ENCODE measurements around the gene CIPC.
A peak's percentile ranks its signal among the peaks of the same experiment; 100 is the strongest.

The CIPC gene

GRCh38 chr14:77100961-77101360 lies 2.9 kb downstream of the CIPC start:
- Histone ChIP-seq H3K4me3 (replicated peaks; ENCODE audit: low read depth, low read length) (0 out of 2 replicates have a peak overlapping the region, but pooled peaks have one; percentile 14), H3K27me3 (replicated peaks; ENCODE audit: control insufficient read depth, insufficient read depth, low read length) (no peaks in the 10 kb centered on the region)
- TF ChIP-seq, protein P1, sequence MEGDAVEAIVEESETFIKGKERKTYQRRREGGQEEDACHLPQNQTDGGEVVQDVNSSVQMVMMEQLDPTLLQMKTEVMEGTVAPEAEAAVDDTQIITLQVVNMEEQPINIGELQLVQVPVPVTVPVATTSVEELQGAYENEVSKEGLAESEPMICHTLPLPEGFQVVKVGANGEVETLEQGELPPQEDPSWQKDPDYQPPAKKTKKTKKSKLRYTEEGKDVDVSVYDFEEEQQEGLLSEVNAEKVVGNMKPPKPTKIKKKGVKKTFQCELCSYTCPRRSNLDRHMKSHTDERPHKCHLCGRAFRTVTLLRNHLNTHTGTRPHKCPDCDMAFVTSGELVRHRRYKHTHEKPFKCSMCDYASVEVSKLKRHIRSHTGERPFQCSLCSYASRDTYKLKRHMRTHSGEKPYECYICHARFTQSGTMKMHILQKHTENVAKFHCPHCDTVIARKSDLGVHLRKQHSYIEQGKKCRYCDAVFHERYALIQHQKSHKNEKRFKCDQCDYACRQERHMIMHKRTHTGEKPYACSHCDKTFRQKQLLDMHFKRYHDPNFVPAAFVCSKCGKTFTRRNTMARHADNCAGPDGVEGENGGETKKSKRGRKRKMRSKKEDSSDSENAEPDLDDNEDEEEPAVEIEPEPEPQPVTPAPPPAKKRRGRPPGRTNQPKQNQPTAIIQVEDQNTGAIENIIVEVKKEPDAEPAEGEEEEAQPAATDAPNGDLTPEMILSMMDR (IDR thresholded peaks at IDR 0.05; ENCODE audit: insufficient read depth, low read length, poor library complexity, severe bottlenecking) = no peak

DNA sequence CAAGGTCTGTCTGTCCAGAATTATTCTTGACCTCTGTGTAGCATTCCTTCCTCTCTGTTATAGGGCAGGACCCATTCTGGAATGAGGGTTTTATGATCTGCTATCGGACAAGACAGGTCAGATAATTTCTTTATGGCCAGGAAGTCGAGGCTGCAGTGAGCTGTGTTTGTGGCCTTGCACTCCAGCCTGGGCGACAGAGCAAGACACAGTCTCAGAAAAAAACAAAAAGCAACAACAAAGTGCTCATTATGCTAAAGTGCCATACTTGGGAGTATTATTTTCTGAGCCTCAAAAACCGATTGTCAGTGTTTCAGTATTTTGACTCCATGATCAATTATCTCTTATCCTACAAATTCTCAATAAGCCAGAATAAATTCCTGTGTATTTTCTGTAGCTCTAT lies 4.1 kb downstream of the CIPC start:
- DNase-seq (ENCODE audit: extremely low read depth, insufficient read length) = no peak
- peaks cover 4% of the 10 kb centered on the region; the same call in 1 of the 2 replicates for H3K36me3 ChIP-seq (ENCODE audit: control insufficient read depth, insufficient read depth, low read length)
- no peak overlapping the region for H3K4me3 ChIP-seq (replicated peaks; ENCODE audit: low read depth, low read length)
- H3K27me3 ChIP-seq (replicated peaks; ENCODE audit: control insufficient read depth, insufficient read depth, low read length) = no peaks in the 10 kb centered on the region
- TF ChIP-seq, protein P1 (IDR thresholded peaks at IDR 0.05; ENCODE audit: insufficient read depth, low read length, poor library complexity, severe bottlenecking) = no peak

More at GRCh38 chr14:77100961-77101360, 2.9 kb downstream of the CIPC start:
- H3K36me3 ChIP-seq (ENCODE audit: control insufficient read depth, insufficient read depth, low read length) = peaks cover 1% of the 10 kb centered on the region; the same call in 1 of the 2 replicates
- DNase-seq (ENCODE audit: extremely low read depth, insufficient read length) = no peak

DNA sequence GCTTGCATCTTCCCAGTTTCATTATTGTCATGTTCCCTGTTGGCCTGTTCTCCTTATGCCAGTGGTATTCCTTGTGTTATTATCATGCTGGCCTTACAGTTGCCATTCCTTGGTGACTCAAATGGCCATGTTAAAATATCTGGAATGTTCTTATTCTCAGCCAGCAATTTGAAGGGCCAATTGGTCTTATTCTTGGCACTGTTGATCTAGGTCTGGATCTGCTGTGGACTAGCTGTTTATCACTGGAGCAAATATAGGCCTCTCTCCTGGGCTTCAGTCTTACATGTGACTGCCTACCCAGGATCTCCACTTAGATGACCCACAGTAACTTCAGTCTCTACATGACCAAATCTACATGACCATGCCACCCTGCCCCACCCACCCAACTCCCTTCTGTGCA lies 5.4 kb downstream of the CIPC start:
- TF ChIP-seq, protein P1 (IDR thresholded peaks at IDR 0.05; ENCODE audit: insufficient read depth, low read length, poor library complexity, severe bottlenecking) = no peak
- Histone ChIP-seq H3K4me3 (replicated peaks; ENCODE audit: low read depth, low read length) (no peak overlapping the region), H3K27me3 (replicated peaks; ENCODE audit: control insufficient read depth, insufficient read depth, low read length) (no peaks in the 10 kb centered on the region), H3K36me3 (ENCODE audit: control insufficient read depth, insufficient read depth, low read length) (peaks cover 4% of the 10 kb centered on the region; the same call in 1 of the 2 replicates)
- no peak for DNase-seq (ENCODE audit: extremely low read depth, insufficient read length)

DNA sequence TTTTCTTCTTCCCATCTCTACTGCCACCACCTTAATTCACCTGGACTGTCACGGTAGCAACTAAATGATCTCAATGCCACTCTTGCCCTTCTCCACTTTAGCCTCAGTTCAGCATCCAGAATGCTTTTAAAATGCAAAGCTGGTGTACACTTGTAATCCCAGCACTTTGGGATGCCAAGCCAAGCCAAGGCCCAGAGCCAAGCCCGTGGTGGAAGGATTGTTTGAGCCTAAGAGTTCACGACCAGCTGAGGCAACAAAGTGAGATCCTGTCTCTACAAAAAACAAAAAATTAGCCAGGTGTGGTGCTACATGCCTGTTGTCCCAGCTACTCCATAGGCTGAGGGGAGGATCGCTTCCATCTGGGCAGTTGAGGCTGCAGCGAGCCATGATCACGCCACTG lies 5.9 kb downstream of the CIPC start:
- no peak overlapping the region for H3K4me3 ChIP-seq (replicated peaks; ENCODE audit: low read depth, low read length)
- no peaks in the 10 kb centered on the region for H3K27me3 ChIP-seq (replicated peaks; ENCODE audit: control insufficient read depth, insufficient read depth, low read length)
- DNase-seq (ENCODE audit: extremely low read depth, insufficient read length) = no peak
- TF ChIP-seq, protein P1 (IDR thresholded peaks at IDR 0.05; ENCODE audit: insufficient read depth, low read length, poor library complexity, severe bottlenecking) = no peak
- peaks cover 4% of the 10 kb centered on the region; the same call in 1 of the 2 replicates for H3K36me3 ChIP-seq (ENCODE audit: control insufficient read depth, insufficient read depth, low read length)

GRCh38 chr14:77104393-77104792 lies 6.3 kb downstream of the CIPC start:
- TF ChIP-seq, protein P1 (IDR thresholded peaks at IDR 0.05; ENCODE audit: insufficient read depth, low read length, poor library complexity, severe bottlenecking) = no peak
- no peak for DNase-seq (ENCODE audit: extremely low read depth, insufficient read length)
- Histone ChIP-seq H3K4me3 (replicated peaks; ENCODE audit: low read depth, low read length) (no peak overlapping the region), H3K36me3 (ENCODE audit: control insufficient read depth, insufficient read depth, low read length) (peaks cover 4% of the 10 kb centered on the region; the same call in 1 of the 2 replicates), H3K27me3 (replicated peaks; ENCODE audit: control insufficient read depth, insufficient read depth, low read length) (no peaks in the 10 kb centered on the region)
